HG03469 (cell line): ENCODE measurements around the gene KRT16.
"Not testable (repeated sequence)": the region's sequence is repeated elsewhere in the genome, so short reads cannot be mapped to it uniquely, and the experiment has no call there.

Experiments
- ATAC-seq: cut with Tn5 transposase; IDR thresholded peaks from one replicate; pipeline ENCODE4 v1.9.1; 2021; ENCODE audit warnings: mild to moderate bottlenecking, moderate library complexity, moderate number of reproducible peaks; ENCODE audit not compliant: unreplicated experiment

KRT16 gene

DNA sequence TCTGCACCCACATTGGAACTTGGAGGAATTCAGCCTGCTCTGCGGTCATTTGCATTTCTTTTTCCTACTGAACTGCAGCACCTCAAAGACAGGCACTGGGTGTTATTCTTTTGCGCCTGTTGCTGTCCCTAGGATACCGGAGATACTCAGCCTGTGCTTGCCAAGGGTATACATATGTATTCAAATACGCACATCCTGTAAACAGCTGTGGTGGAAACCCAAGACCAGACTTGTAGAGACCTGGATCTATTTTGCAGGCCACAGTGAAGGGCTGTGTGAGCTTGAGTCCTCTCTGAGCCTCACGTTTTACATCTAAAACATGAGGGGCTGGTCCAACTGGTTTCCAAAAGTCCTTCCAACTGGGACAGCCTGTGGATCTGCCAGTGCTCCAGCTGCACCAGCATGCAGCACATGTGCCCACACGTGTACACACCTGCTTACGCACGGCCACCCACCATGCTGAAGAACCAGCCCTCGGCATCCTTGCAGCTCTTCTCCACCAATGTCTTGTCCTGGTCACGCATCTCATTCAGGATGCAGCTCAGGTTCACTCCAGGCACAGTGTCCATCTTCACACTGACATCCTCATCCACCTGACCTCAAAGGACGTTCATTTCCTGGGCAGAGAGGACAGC, 16.2 kb upstream of the KRT16 start:
- ATAC-seq: not testable (repeated sequence)

DNA sequence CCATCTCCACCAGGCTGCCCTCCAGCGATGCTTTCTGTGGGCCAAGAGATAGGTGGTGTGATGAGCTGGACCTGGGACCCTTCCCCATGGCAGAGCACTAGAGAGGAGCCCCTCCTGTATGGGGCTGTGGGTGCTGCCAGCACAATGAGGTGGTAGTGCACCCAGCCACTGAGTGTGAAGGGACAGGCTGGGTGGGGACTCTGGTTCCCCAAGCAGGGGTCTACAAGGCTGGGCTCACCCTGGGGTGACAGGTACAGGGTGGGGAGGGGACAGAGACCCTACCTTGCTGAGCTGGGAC, 15.5 kb upstream of the KRT16 start:
- not testable (repeated sequence) for ATAC-seq

DNA sequence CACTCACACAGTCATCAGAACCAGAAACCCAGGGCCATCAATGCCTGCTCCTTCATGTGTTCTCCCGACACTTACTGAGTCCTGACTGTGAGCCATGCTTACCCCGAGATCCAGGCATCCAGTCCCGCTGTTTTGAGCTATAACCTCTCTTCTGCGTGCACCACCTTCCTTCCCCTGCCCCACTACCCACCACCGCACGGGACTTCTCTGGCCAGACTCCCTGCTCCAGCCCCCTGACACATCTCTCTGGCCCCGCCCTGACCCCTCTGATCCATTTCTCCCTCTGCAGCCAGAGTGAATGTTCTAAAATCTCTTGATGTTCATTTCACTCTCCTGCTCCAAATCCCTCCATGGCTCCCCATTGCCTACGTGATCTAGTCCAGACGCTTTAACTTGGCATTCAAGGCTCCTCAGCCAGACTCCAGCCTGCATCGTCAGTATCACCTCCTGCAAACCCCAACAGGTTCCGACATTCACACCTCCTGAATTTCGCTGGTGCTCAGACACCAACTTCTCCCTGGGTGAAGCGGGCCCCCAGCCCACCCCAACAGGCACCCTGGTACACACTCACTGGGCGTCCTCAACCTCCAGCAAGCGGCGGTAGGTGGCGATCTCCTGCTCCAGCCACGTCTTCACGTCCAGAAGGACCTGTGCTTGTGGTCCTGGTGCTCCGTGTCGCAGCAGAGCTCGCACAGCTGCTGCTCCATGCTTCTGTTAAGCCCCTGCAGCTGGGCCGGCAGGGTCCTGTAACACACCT, 14.9 kb upstream of the KRT16 start:
- ATAC-seq: no peak

DNA sequence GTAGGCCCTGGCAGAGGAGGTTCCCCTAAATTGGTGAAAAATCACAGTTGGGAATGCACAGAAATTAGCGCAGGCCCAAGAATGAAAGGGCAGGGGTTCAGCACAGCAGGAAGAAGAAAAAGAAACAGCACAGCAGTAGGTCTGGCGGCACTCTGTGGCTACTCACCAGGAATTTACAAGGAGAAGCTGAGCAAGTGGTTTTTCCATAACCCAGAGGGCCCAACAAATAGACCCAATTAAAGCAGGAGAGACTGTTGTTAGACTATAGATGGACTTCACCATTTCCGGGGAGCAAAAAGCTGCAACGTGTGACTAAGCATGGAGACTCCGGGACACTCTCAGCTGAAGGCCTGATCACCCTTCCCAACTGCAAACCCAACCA, 14.3 kb upstream of the KRT16 start:
- ATAC-seq: not testable (repeated sequence)

DNA sequence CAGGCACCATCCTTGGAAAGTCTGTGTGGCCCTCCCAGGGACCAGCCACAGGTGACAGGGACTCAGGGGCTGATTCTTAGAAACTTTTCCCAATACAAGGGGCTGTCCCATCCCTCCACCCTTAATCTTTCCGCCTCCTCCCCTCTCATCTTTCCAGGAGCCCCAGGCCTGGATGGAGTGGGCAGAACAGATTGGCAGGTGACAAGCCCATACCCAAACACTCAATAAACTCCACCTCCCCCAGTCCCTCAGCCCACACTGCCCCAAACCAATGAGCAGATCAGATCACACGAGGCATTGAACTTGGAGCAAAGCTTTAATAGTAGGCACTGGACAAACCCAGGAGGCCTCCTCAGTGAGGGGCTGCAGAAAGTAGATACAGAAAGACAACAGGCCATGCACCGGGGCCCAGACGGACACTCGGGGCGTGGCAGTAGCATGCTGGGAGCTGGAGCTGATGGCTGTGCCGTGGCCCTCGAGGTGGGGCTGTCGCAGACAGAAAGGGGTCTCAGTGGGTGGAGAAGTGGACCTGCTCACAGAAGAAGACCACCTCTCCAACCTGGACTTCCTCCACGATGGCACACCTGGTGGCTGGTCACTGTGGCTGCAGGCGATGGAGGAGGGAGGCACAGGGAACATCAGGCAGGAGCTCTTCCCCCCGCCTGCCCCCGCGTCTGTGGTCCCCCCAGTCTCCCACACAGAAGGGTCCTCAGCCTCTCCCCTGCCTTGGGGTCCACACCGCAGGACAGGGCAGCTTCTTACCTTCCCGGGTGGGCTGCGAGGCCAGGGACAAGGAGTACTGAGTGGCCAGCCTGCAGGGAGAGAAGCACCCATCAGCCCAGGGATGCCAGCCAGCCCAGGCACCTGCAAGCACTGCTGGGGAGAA, 13.7 kb upstream of the KRT16 start:
- ATAC-seq: not testable (repeated sequence)

DNA sequence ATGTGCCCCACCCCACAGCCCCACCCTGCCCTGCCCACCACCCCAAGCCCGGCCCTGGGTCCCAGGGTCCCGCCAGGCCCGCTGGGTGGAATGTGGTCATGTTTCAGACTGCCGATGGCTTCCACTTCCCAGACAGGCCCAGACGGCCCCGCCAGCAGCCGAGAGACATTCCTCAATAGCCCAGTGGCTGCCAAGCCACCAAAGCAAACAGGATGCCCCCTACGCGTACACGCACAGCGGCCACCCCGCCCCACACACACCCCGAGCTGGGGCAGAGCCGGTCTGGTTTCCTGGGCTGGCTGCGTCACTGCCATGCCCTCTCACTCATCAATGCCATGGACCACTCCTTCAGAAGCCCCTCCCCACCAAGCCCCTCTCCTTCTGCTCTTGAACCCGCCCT, 13.0 kb upstream of the KRT16 start:
- no peak for ATAC-seq

DNA sequence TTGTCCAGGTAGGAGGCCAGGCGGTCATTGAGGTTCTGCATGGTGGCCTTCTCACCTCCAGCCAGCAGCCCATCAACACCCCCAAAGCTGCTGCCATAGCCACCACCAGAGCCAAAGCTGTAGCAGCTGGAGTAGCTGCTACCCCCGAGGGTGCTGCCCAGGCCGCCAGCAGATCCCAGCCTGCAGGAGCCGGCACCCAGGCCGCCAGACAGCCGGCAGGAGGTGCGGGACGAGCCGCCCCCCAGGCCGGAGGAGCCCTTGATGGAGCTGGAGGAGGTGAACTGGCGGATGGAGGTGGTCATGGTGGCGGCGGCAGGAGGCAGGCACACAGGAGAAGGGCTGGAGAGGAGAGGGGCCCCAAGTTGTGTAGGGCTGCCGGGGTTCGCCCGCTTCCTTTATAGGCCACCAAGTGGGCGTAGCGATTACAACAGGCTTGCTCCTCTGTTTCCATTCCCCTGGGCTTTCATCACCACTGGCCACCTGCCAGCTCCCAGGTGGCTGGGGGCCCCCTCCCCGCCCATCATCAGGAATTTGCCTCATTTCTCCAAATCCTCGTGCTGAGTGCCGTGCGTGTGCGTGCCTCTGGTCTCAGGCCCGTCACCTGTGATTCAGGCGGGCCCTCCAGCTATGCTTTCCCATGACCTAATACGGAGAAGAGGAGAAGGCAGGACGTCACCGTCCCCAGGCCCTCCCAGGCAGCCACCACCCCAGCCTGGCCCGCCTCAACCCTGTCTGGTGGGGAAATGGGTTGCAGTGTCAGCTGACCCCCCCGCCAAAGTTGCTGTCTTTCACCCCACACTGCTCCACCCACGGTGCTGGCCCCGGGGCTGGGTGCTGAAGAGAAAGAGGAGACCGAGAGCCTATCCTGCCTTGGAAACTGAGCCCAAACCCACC, 11.9 kb upstream of the KRT16 start, which contains the start of gene KRT17:
TSS of gene KRT17 (minus strand) at position 368 of the 894 bp plus-strand sequence. CDS start at position 302, 66 bp downstream.
- ATAC-seq: no peak

DNA sequence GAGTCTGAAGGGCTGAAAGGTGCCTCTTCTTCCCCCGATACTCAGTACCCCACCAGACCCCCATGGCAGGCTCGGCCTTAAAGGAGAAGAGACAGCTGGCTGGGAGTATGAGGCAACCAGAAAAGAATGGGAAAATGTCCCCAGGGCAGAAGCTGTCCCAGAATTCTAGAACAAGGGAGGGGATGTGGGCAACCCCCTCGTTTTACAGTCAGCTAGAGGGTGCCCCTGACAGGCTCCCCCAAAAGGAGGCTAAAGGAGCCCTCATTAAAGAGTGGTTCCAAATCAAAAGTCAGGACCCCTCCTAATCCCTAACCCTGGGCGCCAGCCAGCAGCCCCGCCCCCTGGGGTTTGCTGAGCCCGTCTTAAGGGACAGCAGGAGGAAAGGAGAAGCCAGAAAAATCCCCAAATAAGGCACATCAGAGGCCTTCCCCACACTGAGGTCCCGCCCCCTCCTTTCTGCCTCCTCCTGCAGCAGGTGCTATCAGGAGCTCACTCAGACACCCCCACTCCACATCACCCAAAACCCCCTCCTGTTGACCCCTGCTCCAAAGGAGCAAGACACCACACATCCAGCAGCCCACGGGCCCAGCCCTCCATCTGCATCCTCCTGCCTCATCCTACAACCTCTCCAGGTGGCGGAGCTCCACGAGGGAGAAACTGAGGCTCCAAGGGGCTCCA, 10.8 kb upstream of the KRT16 start:
- not testable (repeated sequence) for ATAC-seq

DNA sequence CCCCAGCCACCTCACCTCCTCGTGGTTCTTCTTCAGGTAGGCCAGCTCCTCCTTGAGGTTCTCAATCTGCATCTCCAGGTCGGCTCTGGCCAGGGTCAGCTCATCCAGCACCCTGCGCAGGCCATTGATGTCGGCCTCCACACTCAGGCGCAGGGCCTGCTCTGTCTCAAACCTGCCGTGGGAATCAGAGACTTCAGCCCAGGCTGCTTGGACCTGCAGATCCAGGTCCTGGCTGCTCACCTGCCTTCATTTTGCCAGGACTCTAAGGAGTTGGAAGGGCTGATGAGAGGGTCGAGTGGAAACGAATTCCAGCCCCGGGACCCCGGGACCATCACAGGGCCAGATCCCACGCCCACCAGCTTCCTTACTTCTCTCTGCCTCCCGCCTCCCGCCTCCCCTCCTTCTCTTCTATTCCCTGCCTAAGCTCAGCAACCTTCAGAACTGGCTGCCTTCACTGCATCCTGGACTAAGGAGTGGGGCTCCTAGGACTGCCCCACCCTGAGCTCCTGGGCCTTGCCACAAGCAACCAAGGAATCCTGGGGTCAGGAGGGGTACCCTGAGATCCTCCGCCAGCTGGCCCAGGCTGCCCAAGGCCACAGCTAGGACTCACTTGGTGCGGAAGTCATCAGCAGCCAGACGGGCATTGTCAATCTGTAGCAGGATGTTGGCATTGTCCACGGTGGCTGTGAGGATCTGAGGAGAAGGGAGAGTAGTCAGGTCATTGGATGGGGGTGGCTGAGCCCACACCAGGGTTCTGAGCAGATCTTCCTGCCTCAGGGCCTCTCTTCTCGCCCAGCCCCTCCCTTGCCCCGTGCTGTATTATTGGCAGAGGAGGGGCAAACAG, 10.0 kb upstream of the KRT16 start:
- ATAC-seq: not testable (repeated sequence)

DNA sequence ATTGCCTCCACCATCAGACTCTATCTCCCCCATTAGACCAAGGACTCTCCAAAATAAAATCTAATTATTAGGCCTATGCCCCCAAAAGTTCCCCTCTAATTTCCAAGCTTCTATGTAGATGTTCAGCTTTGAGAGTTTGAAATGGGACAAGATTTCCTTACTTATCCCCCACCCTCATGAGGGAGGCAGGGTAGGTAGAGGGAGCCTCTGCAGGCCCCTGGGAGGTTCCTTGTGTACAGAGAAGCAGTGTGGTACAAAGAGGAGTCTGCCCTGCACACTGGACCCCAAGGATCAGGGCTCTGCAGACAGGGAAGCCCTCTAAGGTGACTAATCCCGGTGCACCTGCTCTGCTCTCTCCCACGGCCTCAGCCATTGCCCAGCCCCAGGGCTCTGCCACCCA, 9.3 kb upstream of the KRT16 start:
- no peak for ATAC-seq

DNA sequence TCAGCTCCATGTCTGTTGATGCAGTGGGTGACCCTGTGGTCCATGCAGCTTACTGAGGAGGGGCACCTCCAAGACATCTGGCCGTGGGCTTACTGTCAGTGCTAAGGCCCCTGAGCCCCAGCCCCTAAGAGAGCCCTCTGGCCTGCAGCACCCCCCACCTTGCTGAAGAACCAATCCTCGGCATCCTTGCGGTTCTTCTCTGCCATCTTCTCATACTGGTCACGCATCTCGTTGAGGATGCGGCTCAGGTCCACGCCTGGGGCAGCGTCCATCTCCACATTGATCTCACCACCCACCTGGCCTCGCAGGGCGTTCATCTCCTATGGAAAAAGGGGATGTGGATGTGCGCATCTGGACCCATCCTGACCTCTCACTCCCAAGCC, 8.9 kb upstream of the KRT16 start:
- not testable (repeated sequence) for ATAC-seq

DNA sequence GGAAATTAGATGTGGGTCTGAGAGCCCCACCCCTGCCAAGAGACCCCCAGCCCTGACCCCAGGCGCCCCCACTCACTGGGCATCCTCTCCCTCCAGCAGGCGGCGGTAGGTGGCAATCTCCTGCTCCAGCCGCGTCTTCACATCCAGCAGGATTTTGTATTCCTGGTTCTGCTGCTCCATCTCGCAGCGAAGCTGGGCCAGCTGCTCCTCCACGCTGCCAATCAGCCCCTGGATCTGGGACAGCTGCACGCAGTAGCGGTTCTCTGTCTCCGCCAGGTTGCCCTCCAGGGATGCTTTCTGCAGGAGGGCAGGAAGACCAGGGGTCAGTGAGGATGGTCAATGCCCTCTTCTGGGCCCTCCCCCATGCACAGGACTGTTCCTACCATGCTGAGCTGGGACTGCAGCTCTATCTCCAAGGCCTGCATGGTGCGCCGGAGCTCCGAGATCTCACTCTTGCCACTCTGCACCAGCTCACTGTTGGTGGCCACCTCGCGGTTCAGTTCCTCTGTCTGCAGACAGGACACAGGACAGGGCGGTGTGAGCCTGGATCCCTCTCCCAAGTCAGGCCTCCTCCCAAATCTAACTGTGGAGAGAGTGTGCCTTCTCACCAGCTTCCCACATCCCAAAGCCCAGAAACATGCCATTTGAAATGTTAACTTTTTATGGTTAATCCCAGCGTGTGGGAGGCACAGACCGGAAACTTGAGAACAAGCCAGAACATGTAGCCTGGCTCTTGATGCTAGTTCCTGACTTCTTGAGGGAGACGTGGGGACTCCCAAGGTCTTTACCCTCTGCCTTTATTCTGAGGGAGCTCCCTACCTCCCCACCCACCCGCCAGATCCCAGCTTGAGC, 8.2 kb upstream of the KRT16 start:
- ATAC-seq: no peak

DNA sequence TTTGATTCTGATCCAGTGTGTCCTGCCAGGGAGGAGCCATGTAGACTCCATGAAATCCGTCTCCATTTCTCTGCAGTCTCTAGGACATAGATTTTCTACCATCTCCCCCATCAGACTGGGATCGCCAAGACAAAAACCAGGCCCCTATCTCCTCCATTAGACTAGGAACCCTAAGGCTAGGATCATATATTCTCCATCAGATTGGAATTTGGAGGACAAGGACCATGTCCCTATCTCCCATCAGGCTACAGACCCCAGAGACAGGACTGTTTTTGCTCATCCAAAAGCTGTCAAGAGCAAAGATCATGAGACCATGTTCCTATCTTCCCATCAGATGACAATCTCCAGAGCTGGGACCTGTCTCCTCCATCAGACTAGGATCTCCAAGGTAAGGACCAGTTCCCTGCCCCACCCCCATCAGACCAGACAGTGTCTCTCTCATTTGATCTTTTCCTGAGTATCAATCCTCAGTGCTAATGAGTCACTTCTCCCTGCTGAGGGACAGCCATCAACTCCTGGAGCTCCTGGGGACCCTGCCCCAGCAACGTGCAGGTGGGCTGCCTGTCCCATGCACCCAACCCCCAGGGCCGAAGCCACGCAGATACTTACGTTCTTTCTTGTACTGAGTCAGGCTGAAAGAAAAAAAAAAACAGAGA, 7.5 kb upstream of the KRT16 start:
- ATAC-seq: not testable (repeated sequence)

DNA sequence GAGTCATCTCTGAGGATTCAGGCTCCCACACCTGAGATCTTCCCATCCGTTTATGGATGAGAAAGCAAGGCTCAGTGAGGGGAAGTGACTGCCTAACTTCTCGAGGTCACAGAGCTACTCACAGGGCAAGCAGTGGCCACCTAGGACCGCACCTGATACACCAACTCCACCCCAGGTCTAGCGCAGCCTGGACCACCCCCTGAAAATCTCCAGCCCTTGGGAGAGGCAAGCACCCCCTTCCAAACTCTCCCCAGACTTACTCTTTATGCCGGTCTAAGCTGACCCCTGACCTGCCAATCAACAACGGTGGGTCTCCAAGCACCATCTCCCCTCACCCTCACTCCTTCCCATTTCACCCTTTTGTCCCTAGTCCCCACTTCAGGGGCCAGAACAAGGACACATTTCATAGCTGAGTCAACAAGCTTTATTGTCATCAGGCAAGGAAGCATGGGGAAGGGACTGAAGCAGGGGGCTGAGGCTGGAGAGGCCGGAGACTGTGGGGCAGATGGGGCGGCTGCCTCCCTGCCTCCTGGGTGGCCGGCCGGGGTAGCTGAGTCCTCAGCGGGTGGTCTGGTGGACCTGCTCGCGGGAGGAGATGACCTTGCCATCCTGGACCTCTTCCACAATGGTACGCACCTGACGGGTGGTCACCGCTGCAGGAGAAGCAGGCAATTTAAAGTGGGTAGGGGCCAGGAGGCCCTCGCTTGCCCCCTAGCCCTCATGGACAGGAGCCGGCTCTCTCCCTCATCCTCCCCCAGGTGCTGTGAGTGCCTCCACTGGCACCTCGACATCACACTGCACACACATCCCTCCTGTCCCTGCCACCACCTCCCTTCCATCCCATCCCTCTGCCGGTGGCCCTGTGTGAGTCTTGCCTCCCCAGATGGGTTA, 6.7 kb upstream of the KRT16 start:
- ATAC-seq: no peak

DNA sequence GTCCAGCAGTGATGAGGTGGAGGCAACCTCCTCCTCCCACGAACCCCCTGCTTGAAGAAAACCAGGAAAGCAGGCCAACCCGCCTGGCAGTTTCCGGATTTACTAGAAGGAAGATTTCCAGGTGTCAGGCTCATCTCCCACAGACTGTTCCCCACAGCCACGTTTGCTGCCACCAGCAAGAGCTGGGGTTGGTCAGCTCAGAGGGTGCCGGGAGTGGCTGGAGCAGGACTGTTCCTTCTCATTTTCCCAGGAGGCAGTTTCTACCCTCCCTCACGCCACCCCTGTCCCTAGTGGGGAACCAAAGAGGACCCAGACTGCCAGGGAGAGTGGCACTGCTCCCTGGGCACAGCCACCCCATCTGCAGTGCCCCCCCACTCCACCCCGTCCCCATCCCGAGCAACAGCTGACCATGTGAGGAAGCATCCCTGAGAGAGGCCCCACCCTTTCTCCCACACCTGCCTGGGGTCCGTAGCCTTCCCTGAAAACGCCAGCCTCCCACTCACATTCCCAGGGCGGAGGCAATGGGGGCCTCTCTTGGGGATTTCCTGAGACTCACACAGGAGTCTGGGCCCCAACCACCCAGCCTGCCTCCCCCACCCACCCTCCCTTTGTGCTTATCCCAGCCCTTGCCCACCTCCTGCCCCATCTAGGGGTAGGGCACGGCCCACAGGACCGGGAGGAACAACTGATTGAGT, 5.9 kb upstream of the KRT16 start:
- ATAC-seq: no peak

DNA sequence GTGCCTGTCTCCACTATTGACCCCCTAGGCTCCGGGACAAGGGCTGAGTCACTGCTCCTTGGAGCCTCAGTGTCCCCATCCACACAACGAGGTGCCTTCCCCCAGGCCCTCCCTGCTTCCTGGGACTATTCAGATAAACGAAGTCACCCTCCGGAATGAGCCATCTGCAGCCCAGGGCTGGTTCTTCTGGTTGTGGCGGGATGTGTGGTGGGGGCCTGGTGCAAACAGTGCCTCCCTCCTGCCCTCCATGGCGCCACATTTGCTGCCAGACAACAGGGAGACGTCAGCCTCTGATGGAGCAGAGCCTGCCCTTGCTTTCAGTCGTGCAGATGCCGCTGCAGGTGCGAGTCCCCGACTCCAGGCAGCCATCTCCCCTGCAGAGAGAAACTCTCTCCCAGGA, 5.1 kb upstream of the KRT16 start:
- ATAC-seq: no peak
